Stimulated activated CD4-positive, alpha-beta T cell treated with anti-CD3 and anti-CD28 coated beads, Interleukin-15, amount 100 ng/mL, for 1 hour (primary cell): ENCODE results near the gene IDH3G.

Experiments
- DNase-seq, 2 donors: peaks; one replicate each; pipeline ENCODE4 v3.0.0-alpha.2; 2020; ENCODE audit warnings: low read depth in 1 of 2, low spot score in 1 of 2

The IDH3G gene

DNA sequence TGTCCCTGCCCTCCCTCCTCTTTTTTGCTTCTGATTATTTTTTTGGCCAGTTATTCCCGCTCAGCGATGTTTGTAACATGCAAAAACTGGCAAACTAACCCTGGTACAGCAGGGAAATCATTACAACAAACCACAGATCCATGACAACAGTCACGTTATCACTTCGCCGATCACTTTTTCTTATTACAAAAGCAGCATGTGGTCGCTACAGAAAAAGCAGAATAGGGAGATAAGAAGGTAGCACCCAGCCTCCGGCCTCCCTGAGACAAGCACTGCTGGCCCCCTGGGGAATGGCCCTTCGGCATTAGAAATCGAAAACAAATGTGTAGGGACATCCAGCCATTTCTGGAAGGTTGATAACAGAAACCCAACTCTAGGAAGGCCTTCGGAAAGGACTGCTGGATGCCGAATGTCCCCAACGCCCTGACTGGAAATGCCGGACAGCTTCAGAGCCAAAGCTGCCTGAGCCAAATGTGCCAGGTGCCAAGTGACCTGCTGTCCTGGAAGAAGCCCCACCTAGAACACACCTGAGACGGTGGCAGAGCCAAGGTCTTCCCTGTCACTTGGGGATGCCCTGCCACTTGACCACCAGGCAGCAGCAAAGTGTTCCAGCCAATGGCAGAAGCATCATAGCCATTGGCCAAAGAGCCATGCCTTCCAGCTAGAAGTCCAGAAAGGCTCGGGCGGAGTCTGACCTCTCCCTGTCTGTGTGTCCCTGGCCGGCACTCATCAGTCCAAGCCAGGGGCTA lies 2.9 kb downstream of the IDH3G start:
- DNase-seq = no peak

DNA sequence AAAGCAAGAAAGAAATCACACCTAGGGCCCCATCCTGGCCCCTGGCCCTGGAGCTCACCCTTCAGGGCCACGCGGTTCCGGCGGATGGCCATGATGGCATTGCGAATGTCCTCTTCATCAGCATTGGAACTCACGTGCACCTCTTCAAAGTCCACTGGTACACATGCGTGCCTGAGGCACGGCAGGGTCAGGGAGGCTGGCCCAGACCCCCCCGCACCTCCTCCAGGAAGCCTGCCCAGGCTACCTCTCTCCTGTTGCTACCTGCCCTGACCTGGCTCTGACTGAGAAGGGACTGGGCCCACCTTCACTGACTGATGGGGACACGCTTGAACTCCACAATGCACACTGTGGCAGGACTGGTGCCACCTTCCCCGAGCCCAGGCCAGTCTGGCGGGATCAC lies 4.5 kb downstream of the IDH3G start:
- no peak for DNase-seq

DNA sequence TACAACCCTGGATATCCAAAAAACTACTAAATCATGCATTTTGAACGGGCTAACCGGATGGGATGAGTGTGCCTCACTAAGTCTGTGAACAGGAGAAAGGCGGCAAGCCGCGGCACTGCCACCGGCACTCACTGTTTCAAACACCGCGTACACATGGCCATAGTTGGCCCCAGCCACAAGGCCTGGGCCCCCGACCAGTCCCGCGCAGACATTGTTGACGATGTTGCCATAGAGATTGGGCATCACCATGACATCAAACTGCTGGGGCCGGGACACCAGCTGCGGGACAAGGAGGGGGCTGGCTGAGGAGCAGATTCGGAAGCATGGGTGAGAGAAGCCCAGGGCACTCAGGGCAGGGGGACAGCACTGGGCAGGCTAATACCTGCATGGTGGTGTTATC lies 7.5 kb downstream of the IDH3G start:
- no peak for DNase-seq

DNA sequence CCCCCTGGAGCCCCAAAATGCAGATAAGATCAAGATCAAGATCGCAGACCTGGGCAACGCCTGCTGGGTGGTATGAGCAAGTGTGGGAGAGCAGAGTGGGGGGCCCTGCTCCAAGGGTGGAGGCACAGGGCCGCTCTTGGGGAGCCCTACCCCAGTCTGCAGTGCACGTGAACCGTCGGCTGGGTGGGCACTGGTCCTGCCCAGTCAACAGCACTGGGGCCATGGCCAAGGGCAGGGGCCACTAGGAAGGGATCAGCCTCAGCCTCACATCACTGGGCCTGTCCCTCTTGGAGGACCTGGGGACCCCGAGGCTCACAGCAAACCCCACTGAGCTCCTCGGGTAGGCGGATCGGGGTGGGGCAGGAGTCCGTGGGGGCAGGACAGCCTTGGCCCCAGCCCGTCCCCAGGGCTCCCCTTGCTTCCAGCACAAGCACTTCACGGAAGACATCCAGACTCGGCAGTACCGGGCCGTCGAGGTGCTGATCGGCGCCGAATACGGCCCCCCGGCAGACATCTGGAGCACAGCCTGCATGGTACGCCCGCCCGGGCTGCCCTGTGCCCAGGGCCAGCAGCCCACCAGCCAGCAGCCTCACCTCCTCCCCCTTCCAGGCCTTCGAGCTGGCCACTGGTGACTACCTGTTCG lies 9.7 kb downstream of the IDH3G start:
- DNase-seq = no peak

DNA sequence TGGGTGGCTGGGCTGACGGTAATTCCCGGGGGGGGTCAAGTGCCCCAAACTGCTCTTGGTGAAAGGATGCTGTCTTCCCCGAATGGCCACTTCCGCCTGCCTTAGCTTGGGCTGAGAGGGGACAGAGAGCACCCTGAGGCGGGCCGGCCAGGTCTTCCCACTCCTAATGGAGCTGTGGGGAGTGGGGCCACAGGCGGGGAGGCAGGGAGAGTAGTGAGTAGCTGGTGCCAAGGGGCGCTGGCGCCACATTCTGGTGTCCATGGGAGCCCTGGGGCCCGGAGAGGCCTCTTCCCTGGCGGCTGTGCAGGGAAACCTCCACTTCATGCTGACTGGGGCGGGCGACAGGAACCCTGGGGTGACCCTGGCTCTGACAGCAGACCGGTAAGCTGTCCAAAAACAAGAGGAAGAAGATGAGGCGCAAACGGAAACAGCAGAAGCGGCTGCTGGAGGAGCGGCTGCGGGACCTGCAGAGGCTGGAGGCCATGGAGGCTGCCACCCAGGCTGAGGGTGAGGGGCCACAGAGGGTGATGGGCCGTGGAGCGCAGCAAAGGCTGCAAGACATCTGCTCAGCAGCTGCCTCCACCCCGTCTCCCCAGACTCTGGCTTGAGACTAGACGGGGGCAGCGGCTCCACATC lies 10.7 kb downstream of the IDH3G start:
- no peak for DNase-seq

DNA sequence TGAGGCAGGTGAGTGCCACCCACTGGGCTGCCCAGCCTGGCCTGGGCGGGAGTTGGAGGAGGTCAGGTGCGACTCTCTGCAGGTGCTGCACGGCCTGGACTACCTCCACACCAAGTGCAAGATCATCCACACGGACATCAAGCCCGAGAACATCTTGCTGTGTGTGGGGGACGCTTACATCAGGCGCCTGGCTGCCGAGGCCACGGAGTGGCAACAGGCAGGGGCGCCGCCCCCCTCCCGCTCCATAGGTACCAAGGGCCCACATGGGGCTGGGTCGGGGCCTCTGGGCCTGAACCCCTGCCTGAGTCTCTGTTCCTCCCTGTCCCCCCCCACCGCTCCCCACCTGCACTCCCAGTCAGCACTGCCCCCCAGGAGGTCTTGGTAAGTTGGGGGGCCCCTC lies 11.3 kb downstream of the IDH3G start:
- no peak for DNase-seq

DNA sequence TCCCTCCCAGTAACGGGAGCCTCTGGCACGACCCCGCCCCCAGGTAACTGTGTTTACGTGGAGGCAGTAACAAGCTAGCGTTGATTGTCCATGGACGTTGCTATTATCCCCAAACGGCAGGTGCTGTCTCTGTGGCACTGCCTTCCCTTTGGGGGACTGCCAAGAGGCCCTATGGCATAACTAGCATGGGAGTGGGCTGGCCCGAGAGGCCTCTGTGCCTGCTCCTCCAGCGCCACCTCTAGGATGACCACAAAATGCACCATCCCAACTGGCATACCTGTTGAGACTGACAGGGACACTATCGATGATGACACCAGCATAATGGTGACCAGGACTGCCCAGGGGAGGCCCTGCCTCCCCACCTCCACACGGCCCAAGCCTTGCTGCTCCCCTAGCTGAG lies 11.9 kb downstream of the IDH3G start:
- no peak for DNase-seq

DNA sequence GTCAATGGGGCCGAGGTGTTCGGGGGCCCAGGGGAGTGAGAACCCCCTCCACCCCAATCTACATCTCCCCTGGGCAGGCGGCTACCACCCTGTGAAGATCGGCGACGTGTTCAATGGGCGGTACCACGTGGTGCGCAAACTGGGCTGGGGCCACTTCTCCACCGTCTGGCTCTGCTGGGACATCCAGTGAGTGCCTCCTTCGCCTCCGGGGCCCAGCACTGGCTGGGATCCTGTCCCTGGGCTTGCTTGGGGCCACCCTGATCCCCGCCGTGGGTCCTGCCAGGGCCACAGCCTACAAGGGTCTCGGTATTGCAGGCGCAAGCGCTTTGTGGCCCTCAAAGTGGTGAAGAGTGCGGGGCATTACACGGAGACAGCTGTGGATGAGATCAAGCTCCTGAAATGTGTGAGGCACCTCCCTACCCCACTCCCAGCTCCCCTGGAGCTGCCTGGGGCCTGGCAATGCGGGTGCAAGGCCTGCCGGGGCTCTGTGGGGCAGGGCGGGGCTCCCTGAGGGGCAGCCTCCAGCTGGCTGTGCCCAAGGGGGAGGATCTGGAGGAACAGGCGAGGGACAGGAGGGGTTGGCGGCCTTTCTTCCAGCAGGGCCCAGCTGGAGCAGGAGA lies 12.6 kb downstream of the IDH3G start:
- no peak for DNase-seq

DNA sequence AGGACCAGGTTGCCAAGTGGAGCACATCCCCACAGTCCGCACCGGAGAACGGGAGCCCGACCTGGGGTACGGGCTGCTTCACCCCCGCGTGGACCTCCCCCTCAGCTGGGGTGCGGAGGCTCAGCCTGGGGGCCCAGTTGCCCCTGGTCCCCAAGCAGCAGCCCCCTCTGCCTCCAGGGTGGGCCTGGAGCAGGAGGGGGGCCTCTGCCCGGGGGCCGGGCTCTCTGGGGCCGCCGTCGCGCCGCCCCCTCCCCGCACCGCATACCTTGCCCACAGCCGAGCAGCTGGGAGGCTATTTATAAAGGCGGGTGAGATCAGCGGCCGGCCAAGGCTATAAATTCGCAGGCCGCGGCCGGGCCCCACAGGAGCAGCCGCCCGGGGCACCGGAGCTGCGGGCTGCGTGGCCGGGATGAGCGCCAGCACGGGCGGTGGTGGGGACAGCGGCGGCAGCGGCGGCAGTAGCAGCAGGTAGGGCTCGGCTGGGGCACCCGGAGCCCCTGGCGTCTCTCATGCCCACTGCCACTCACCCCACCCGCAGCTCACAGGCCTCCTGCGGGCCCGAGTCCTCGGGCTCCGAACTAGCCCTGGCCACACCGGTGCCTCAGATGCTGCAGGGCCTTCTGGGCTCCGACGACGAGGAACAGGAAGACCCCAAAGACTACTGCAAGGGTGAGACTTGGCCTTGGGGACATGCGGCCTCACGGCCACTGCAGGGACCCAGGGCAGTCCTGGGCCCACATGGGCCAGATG lies 13.3 kb downstream of the IDH3G start, which contains the start of gene SRPK3:
Gene SRPK3, plus strand, starts transcription at position 364 of the 750 bp plus-strand sequence. Its CDS starts 46 bp downstream, at position 410.
- no peak for DNase-seq

DNA sequence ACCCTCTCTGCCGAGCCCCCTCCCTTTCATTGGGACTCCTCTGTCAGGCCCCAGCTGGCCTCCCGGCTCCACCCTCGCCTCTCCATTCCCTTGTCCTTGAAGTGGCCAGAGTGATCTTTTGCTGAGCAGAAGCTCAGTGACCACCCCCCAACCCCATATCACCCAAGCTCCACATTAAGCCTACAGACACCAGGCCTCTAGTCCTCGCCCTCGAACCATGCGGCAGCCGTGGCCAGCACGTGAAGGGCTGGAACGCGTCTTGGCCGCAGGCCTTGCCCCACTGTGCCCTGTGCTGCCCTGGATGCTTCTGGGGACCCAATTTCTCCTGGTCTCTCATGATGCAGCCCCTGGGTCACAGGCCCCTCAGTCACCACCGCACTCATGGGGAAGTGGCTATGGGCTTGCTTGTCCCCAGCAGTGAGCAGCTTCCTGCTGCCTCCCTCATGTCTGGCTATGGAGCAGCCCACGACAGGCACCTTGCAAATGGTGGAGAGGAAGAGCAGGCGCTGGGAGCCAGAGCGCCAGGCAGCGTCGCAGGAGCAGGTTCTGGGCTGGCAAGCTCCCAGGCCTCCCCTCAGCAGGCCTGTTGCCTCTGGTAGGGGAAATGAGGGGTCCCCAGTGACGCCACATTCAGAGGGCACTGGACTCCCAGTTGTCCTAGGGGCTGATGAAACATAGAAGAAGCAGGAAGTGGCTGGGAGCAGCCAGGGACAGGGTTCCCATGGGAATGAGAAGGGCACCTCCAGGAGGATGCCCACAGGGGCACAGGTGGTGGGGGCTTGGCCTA lies 14.1 kb downstream of the IDH3G start:
- no peak for DNase-seq

DNA sequence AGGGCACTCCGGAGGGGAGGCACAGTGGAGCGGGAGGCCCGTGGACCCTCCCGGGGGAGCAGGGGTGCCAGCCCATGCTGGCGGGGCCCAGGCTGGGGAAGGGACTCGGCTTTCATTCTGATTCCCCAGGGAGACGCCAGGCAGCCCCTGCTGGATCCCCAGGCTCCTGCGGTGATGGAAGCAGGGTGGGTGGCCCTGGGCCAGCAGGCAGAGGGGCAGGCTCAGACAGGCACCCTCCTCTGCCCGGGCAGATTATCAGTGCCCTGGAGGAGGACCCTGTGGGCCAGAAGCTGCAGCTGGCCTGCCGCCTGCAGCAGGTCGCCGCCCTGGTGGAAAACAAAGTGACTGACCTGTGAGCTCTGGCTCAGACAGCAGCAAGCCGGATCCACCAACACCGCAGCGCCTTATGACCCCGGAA lies 15.5 kb downstream of the IDH3G start:
- DNase-seq = no peak

DNA sequence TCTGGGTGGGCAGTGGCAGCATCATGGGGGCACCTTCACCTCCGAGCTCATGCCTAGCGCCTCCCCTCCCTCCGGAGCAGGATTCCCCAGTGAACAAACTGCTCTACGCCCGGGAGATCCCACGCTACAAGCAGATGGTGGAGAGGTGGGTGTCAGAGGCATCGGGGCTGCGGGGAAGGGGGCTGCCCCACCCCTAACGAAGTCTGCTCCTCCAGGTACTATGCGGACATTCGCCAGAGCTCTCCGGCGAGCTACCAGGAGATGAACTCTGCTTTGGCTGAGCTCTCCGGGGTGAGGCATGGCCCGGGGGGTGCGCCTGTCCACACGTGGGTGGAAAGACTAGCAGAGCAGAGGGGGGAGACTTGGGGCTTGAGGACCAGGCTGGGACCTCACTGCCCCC lies 16.0 kb downstream of the IDH3G start:
- DNase-seq = no peak

DNA sequence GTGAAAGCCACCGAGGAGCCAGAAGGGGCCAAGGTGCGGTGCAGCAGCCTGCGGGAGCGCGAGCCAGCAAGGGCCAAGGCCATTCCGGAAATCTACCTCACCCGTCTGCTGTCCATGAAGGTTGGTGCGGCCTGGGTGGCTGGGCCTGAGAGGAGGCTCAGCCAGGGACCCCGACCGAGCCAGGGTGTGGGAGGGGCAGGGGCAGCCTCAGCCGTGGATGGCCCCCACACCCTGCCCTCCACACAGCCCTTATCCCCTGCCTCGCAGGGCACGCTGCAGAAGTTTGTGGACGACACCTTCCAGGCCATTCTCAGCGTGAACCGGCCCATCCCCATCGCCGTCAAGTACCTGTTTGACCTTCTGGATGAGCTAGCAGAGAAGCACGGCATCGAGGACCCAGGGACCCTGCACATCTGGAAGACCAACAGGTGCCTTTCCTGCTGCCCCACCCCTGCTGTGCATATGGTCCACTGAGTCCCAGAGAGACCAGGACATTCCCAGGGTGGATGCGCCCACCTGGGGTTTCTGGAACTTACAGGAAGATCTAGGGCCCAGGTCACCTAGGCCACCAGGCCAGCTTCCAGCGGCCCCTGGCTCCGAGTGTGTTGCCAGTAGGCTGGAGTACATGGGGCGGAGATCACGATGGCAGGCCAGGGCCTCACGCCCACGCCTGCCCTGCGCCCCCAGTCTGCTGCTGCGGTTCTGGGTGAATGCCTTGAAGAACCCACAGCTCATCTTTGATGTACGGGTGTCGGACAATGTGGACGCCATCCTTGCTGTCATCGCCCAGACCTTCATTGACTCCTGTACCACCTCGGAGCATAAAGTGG lies 16.7 kb downstream of the IDH3G start:
- no peak for DNase-seq

DNA sequence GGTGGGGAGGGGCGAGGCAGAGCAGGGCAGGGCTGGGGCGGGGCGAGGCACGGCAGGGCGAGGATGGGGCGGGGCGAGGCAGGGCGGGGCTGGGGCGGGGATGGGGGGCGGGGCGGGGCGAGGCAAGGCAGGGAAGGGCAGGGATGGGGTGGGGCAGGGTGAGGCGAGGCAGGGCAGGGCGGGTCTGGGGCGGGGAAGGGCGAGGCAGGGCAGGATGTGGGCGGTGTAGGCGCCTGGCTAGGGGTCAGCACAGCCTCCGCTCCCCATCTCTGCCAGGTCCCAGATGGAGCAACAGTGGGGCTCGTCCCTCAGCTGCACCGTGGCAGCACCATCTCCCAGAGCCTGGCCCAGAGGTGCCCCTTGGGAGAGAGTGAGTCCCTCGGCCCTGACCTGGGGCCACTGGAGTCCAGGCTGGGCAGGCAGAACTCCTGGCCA lies 17.5 kb downstream of the IDH3G start:
- no peak for DNase-seq

DNA sequence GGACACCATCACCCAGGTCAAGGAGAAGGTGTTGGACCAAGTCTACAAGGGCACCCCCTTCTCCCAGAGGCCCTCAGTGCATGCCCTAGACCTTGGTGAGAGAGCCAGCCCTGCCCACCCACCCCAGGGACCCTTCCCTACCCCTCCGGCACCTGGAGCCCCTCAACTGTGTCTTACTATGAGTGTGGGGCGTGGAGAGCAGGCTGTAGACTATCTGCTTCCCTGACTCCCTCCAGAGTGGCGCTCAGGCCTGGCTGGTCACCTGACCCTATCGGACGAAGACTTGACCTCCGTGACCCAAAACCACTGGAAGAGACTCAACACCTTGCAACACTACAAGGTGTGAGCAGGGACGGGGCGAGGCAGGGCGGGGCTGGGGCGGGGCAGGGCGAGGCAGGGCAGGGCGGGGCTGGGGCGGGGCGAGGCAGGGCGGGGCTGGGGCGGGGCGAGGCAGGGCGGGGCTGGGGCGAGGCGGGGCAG lies 18.0 kb downstream of the IDH3G start:
- no peak for DNase-seq

DNA sequence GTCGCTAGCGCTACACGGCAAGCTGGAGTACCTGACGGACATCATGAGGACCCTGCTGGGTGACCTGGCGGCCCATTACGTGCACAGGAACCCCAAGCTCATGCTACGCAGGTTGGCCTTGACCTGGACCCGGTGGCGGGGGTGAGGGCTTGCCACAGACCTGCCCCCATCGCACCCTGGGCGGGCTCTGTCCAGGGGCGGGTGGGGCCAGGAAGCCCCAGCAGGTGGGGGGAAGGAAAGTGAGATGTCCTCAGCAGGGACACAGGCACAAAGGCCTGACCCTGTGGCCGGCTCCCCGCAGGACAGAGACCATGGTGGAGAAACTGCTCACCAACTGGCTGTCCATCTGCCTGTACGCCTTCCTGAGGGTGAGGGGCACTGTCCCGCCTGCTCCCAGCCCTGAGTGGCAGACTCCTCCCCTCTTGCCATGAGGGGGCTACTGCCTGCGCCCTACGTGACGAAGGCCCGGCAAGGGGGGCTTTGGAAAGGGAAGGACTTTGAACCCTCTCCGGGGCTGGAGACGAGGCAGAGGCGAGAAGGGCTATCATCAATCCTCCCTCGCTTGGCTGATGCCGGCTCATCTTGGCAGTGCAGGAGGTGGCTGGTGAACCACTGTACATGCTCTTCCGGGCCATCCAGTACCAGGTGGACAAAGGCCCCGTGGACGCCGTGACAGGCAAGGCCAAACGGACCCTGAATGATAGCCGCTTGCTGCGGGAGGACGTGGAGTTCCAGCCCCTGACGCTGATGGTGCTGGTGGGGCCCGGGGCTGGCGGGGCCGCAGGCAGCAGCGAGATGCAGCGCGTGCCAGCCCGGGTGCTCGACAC lies 18.7 kb downstream of the IDH3G start:
- no peak for DNase-seq

DNA sequence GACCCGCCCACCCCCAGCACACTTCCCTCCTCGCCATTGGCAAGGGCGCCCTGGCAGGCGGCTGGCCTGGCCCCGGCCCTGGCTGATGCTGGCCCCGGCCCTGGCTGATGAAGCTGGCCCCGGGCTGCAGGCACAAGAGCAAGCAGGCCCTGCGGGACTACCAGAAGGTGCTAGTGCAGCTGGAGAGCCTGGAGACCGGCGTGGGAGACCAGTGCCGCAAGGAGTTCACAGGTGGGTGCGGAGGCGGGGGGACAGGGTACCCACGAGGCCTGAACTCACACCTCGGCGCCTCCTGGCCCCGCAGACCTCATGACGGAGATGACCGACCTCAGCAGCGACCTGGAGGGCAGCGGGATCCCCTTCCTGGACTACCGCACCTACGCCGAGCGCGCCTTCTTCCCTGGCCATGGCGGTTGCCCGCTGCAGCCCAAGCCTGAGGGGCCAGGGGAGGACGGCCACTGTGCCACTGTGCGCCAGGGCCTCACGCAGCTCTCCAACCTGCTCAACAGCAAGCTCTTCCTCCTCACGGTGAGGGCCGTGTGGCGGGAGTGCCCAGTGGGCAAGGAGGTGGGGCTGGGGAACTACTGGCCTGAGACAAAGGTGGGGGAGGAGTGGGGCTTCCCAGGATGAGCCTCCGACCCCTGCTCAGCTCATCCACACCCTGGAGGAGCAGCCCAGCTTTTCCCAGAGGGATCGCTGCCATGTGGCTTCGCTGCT lies 19.4 kb downstream of the IDH3G start:
- no peak for DNase-seq
